Naive thymus-derived CD4-positive, alpha-beta T cell (primary cell): Measurements from ENCODE around the gene TET1. TPM values are rescaled to one million over a fixed set of nuclear protein-coding genes. Genes with fewer than 3 reads are reported as not detected.

Experiments used
- ATAC-seq: fragments of 150-1000 bp; cut with Tn5 transposase; 2 replicates; pipeline ENCODE4 v1.10.0; 2021; ENCODE audit warnings: mild to moderate bottlenecking, moderate library complexity
- CTCF ChIA-PET: fragments of 350-600 bp; sonication (Branson Sonifier 250); formaldehyde crosslinking; loops from one replicate; lab custom pipeline; 2021; ENCODE audit warnings: antibody characterized with exemption; lab: Charles Lee
- POLR2A ChIA-PET: fragments of 350-600 bp; sonication (Branson Sonifier 250); formaldehyde crosslinking; loops from one replicate; lab custom pipeline; 2021; ENCODE audit warnings: antibody characterized with exemption, inconsistent platforms; lab: Charles Lee
- DNase-seq, 9 donors: peaks; one replicate each; pipeline versions ENCODE4 v3.0.0 to v3.0.0-alpha.2; 2020 to 2022; ENCODE audit warnings: mixed read lengths in 1 of 9
- H3K27ac ChIP-seq: one replicate; pipeline ENCODE4 v1.7.0; 2013; ENCODE audit warnings: mild to moderate bottlenecking, low read depth, low read length, moderate library complexity
- H3K27me3 ChIP-seq, 2 donors: one replicate each; pipeline ENCODE4 v1.7.0; 2013; ENCODE audit warnings: low read length in 2 of 2, mild to moderate bottlenecking in 2 of 2, moderate library complexity in 2 of 2; ENCODE audit not compliant: control insufficient read depth in 2 of 2, insufficient read depth in 2 of 2
- H3K36me3 ChIP-seq, 3 experiments: 1 replicate in 2 of 3; 2 replicates in 1 of 3; pipeline ENCODE4 v1.7.0; 2013; ENCODE audit warnings: low read length in 3 of 3, mild to moderate bottlenecking in 3 of 3, moderate library complexity in 1 of 3; ENCODE audit not compliant: insufficient read depth in 3 of 3, control insufficient read depth in 2 of 3
- H3K4me1 ChIP-seq, 2 donors: one replicate each; pipeline ENCODE4 v1.7.0; 2013; ENCODE audit warnings: low read length in 2 of 2, mild to moderate bottlenecking in 2 of 2, moderate library complexity in 1 of 2; ENCODE audit not compliant: control insufficient read depth in 2 of 2, insufficient read depth in 2 of 2
- H3K4me3 ChIP-seq: 2 replicates; pipeline ENCODE4 v1.7.0; 2013; ENCODE audit warnings: mild to moderate bottlenecking, low read length
- H3K9me3 ChIP-seq, 3 experiments: 1 replicate in 2 of 3; 2 replicates in 1 of 3; pipeline ENCODE4 v1.7.0; 2013; ENCODE audit warnings: low read length in 3 of 3; ENCODE audit not compliant: control insufficient read depth in 2 of 3
- H3K27ac Mint-ChIP-seq, 9 donors: one replicate each; pipeline ENCODE4 v1.8.0; 2020 to 2022; ENCODE audit warnings: mixed read lengths in 9 of 9, mild to moderate bottlenecking in 8 of 9, moderate library complexity in 5 of 9, inconsistent platforms in 2 of 9
- H3K27me3 Mint-ChIP-seq, 5 donors: one replicate each; pipeline ENCODE4 v1.8.0; 2021 to 2022; ENCODE audit warnings: mixed read lengths in 5 of 5, mild to moderate bottlenecking in 1 of 5
- H3K36me3 Mint-ChIP-seq, 5 donors: one replicate each; pipeline ENCODE4 v1.8.0; 2020 to 2022; ENCODE audit warnings: mixed read lengths in 5 of 5, mild to moderate bottlenecking in 3 of 5, inconsistent platforms in 1 of 5
- H3K4me1 Mint-ChIP-seq, 7 donors: one replicate each; pipeline ENCODE4 v1.8.0; 2020 to 2022; ENCODE audit warnings: mixed read lengths in 7 of 7, mild to moderate bottlenecking in 3 of 7, inconsistent platforms in 1 of 7
- H3K4me3 Mint-ChIP-seq, 10 donors: one replicate each; pipeline ENCODE4 v1.8.0; 2020 to 2022; ENCODE audit warnings: mild to moderate bottlenecking in 10 of 10, mixed read lengths in 10 of 10, moderate library complexity in 6 of 10, inconsistent platforms in 2 of 10
- H3K9me3 Mint-ChIP-seq, 11 donors: one replicate each; pipeline ENCODE4 v1.8.0; 2020 to 2022; ENCODE audit warnings: mixed read lengths in 11 of 11, mild to moderate bottlenecking in 4 of 11, inconsistent platforms in 1 of 11, moderate library complexity in 1 of 11
- intact Hi-C, 2 donors: fragments of 100-400 bp; cut with micrococcal nuclease; formaldehyde crosslinking; loops; one replicate each; pipeline ENCODE4 v1.15.1; 2023
- polyA plus RNA-seq, 2 donors: library from polyadenylated mRNA; unstranded; fragments of 300-500 nt; fragmentation: Illumina TruSeq; gene quantifications; one replicate each; pipeline ENCODE4 v1.2.3, GENCODE V29; 2021
- total RNA-seq, 6 experiments: library from RNA in 5 of 6; stranded (reverse) in 5 of 6; gene quantifications; 1 replicate in 5 of 6; 2 replicates in 1 of 6; pipeline ENCODE4 v1.2.3 and lab custom pipeline; 2021 to 2026

Gene TET1
- total and polyA plus RNA-seq, 7 experiments from 2014 or later: 1.4 to 3.0 (median 2.9) TPM

GRCh38 chr10:68553599-68553998 is 6.5 kb upstream of the TET1 start:
- CTCF ChIA-PET: no interaction called here
- Histone ChIP-seq H3K27me3 (no peaks in the 10 kb centered on the region), H3K27ac (no peak overlapping the region), H3K36me3 (no peaks in the 10 kb centered on the region), H3K4me1 (no peaks in the 10 kb centered on the region), H3K9me3 (no peaks in the 10 kb centered on the region), H3K4me3 (no peak overlapping the region)
- no peak overlapping the region for H3K27ac Mint-ChIP-seq
- ATAC-seq: no peak
- intact Hi-C loops: loop anchor here in 1 of 2 donors (5.0 kb wide), 1 partner anchor 169 kb away; the partner anchor contains the start of gene CCAR1
- POLR2A ChIA-PET: interaction anchor here (0.6 kb wide), 1 partner anchor 287 kb away, joined by 3 read pairs; no protein-coding TSS in a partner anchor
- no peaks in the 10 kb centered on the region for H3K9me3 Mint-ChIP-seq
- no peaks in the 10 kb centered on the region for H3K36me3 Mint-ChIP-seq
- H3K4me1 Mint-ChIP-seq: peaks cover 0 to 5% (median 0%) of the 10 kb centered on the region in 7 donors
- H3K4me3 Mint-ChIP-seq: no peak overlapping the region
- H3K27me3 Mint-ChIP-seq: peaks cover 8 to 22% (median 13%) of the 10 kb centered on the region in 5 donors
- DNase-seq: no peak

- Histone ChIP-seq H3K4me3 (no peak overlapping the region), H3K27me3 (peaks cover 4 to 14% of the 10 kb centered on the region in 2 donors), H3K4me1 (peaks cover 5 to 14% of the 10 kb centered on the region in 2 donors), H3K9me3 (no peaks in the 10 kb centered on the region), H3K27ac (no peak overlapping the region), H3K36me3 (no peaks in the 10 kb centered on the region)
- DNase-seq (no peak), ATAC-seq (no peak)
- Mint-ChIP-seq H3K9me3 (peaks cover 0 to 3% (median 0%) of the 10 kb centered on the region in 11 donors), H3K4me1 (peaks cover 16 to 32% (median 24%) of the 10 kb centered on the region in 7 donors), H3K36me3 (peaks cover 0 to 5% (median 0%) of the 10 kb centered on the region in 5 donors), H3K27me3 (peaks cover 39 to 56% (median 49%) of the 10 kb centered on the region in 5 donors), H3K4me3 (peak overlapping the region in 1 of 10 donors; percentile 26), H3K27ac (no peak overlapping the region)
- ChIA-PET POLR2A (no interaction called here), CTCF (no interaction called here)
- intact Hi-C loops: no loop called here
Observed at GRCh38 chr10:68558478-68558877, 1.7 kb upstream of the TET1 start.

- Mint-ChIP-seq H3K9me3 (peaks cover 0 to 3% (median 0%) of the 10 kb centered on the region in 11 donors), H3K27me3 (peaks cover 41 to 63% (median 55%) of the 10 kb centered on the region in 5 donors), H3K4me1 (peaks cover 16 to 33% (median 25%) of the 10 kb centered on the region in 7 donors), H3K4me3 (peak overlapping the region; percentile 36 to 83 (median 68)), H3K36me3 (peaks cover 0 to 5% (median 0%) of the 10 kb centered on the region in 5 donors), H3K27ac (no peak overlapping the region)
- Histone ChIP-seq H3K4me3 (no peak overlapping the region), H3K9me3 (no peaks in the 10 kb centered on the region), H3K27me3 (peaks cover 4 to 14% of the 10 kb centered on the region in 2 donors), H3K4me1 (peaks cover 5 to 14% of the 10 kb centered on the region in 2 donors), H3K36me3 (no peaks in the 10 kb centered on the region), H3K27ac (no peak overlapping the region)
- DNase-seq (no peak), ATAC-seq (no peak)
- POLR2A ChIA-PET: no interaction called here
- intact Hi-C loops: no loop called here
- CTCF ChIA-PET: no interaction called here
Observed at GRCh38 chr10:68559251-68559650, 886 bp upstream of the TET1 start.

- peaks cover 5 to 14% of the 10 kb centered on the region in 2 donors for H3K4me1 ChIP-seq
- no peak overlapping the region for H3K27ac ChIP-seq
- H3K36me3 ChIP-seq: no peaks in the 10 kb centered on the region
- Mint-ChIP-seq H3K27ac (no peak overlapping the region), H3K36me3 (peaks cover 0 to 5% (median 0%) of the 10 kb centered on the region in 5 donors), H3K4me1 (peaks cover 16 to 33% (median 25%) of the 10 kb centered on the region in 7 donors), H3K4me3 (peak overlapping the region; percentile 49 to 90 (median 71)), H3K27me3 (peaks cover 47 to 69% (median 61%) of the 10 kb centered on the region in 5 donors), H3K9me3 (peaks cover 0 to 3% (median 0%) of the 10 kb centered on the region in 11 donors)
- H3K27me3 ChIP-seq: peaks cover 4 to 14% of the 10 kb centered on the region in 2 donors
- peak; percentile 48 for ATAC-seq
- intact Hi-C loops: loop anchor here (1.0 kb wide), 1 partner anchor 40 kb away; no protein-coding TSS in a partner anchor
- peak overlapping the region; percentile 41 for H3K4me3 ChIP-seq
- ChIA-PET CTCF (no interaction called here), POLR2A (no interaction called here)
- DNase-seq: peak in 1 of 9 donors; percentile 6
- no peaks in the 10 kb centered on the region for H3K9me3 ChIP-seq
Observed at GRCh38 chr10:68559841-68560185, 324 bp upstream of the TET1 start.

DNA sequence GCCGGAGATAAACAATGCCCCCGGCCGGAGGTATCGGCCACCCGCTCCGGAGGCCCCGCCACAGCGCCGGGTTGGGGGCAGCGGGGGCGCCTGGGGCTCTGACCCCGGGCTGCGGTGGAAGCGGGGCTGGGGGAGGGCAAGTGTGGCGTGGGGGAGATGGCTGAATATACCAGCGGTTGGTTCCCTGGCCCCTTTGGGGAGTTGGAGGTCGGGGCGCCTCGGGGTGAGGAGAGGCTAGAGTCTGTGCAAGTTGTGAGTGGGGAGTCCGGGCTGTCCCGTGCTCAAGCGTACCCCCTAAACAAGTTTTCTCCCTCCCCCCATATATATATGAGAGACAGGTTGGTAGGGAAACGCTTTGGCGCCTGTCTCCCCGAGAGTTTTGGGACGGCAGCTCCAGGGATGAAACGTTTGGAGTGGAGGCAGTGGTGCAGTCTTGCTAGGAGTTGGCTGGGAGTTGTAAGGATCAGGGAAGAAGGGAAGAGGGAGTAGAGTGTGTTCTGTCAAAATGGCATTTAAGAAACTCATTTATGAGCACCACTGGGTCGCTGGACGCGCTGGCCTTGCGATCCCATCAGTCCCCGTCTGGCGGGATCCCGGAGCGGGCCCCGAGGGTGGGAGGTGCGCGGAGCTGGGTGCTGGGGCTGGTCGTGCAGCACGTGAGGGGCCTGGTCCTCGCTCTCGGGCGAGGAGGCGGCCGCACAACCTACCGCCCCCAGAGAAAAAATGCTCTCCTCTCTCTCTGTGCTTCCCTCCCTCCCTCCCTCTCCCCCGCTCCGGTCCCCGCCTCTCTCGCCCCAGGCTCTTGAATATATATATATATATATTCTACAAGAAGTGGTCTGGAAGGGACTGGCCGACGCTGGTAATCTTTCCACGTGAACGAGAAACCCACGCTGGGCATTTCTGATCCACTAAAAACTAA is 1.1 kb downstream of the TET1 start:
- POLR2A ChIA-PET: no interaction called here
- H3K27ac ChIP-seq: no peak overlapping the region
- peak overlapping the region; percentile 33 for H3K4me3 ChIP-seq
- H3K4me1 ChIP-seq: peaks cover 5 to 14% of the 10 kb centered on the region in 2 donors
- peak overlapping the region in 1 of 9 donors; percentile 32 for H3K27ac Mint-ChIP-seq
- intact Hi-C loops: loop anchor here (1.0 kb wide), 1 partner anchor 39 kb away; no protein-coding TSS in a partner anchor
- peaks cover 52 to 75% (median 63%) of the 10 kb centered on the region in 5 donors for H3K27me3 Mint-ChIP-seq
- H3K9me3 Mint-ChIP-seq: peaks cover 0 to 3% (median 0%) of the 10 kb centered on the region in 11 donors
- DNase-seq: peak in 4 of 9 donors; percentile 1 to 22 (median 8)
- H3K36me3 Mint-ChIP-seq: peaks cover 0 to 5% (median 0%) of the 10 kb centered on the region in 5 donors
- H3K36me3 ChIP-seq: peaks cover 0 to 2% (median 0%) of the 10 kb centered on the region in 3 experiments
- no peak for ATAC-seq
- peaks cover 16 to 33% (median 25%) of the 10 kb centered on the region in 7 donors for H3K4me1 Mint-ChIP-seq
- H3K4me3 Mint-ChIP-seq: peak overlapping the region; percentile 65 to 90 (median 79)
- CTCF ChIA-PET: interaction anchor here (0.6 kb wide), 1 partner anchor 23 kb away, joined by 3 read pairs; no protein-coding TSS in a partner anchor
- H3K27me3 ChIP-seq: peaks cover 4 to 14% of the 10 kb centered on the region in 2 donors
- no peaks in the 10 kb centered on the region for H3K9me3 ChIP-seq

GRCh38 chr10:68561865-68562649 is 1.9 kb downstream of the TET1 start:
- Mint-ChIP-seq H3K4me1 (peaks cover 16 to 33% (median 25%) of the 10 kb centered on the region in 7 donors), H3K27me3 (peaks cover 52 to 77% (median 71%) of the 10 kb centered on the region in 5 donors), H3K4me3 (peak overlapping the region; percentile 51 to 84 (median 70)), H3K9me3 (peaks cover 0 to 3% (median 0%) of the 10 kb centered on the region in 11 donors), H3K27ac (peak overlapping the region in 1 of 9 donors; percentile 54), H3K36me3 (peaks cover 0 to 5% (median 0%) of the 10 kb centered on the region in 5 donors)
- no peaks in the 10 kb centered on the region for H3K9me3 ChIP-seq
- ChIA-PET POLR2A (no interaction called here), CTCF (no interaction called here)
- H3K4me1 ChIP-seq: peaks cover 5 to 14% of the 10 kb centered on the region in 2 donors
- H3K27ac ChIP-seq: no peak overlapping the region
- H3K36me3 ChIP-seq: peaks cover 0 to 2% (median 0%) of the 10 kb centered on the region in 3 experiments
- DNase-seq: no peak
- intact Hi-C loops: no loop called here
- no peak overlapping the region for H3K4me3 ChIP-seq
- peaks cover 4 to 14% of the 10 kb centered on the region in 2 donors for H3K27me3 ChIP-seq
- no peak for ATAC-seq
